GM18499 (cell line): ENCODE results near the gene WDR26.
"Not testable (repeated sequence)": the region's sequence is repeated elsewhere in the genome, so short reads cannot be mapped to it uniquely, and the experiment has no call there.

Source experiments
- ATAC-seq: cut with Tn5 transposase; IDR thresholded peaks from one replicate; pipeline ENCODE4 v1.9.1; 2021; ENCODE audit warnings: moderate number of reproducible peaks; ENCODE audit not compliant: insufficient read depth, unreplicated experiment

Gene WDR26

GRCh38 chr1:224353975-224354925, 80.3 kb downstream of the WDR26 start:
- no peak for ATAC-seq

GRCh38 chr1:224352436-224353085, 82.0 kb downstream of the WDR26 start:
- not testable (repeated sequence) for ATAC-seq

GRCh38 chr1:224349716-224350115, 84.9 kb downstream of the WDR26 start:
- ATAC-seq: not testable (repeated sequence)

GRCh38 chr1:224348137-224348536, 86.5 kb downstream of the WDR26 start:
- ATAC-seq: no peak

- ATAC-seq: no peak
Observed at GRCh38 chr1:224343679-224344078, 90.9 kb downstream of the WDR26 start.

- not testable (repeated sequence) for ATAC-seq
Observed at GRCh38 chr1:224340453-224341384, 93.9 kb downstream of the WDR26 start.

- ATAC-seq: no peak
Observed at GRCh38 chr1:224339442-224340033, 95.1 kb downstream of the WDR26 start.

GRCh38 chr1:224338150-224338838, 96.3 kb downstream of the WDR26 start:
- ATAC-seq: no peak
